DMS53 treated with DMSO at 0.1 percent for 48 hours (cell line): ENCODE measurements around the gene PNCK.
A peak's percentile ranks its signal among the peaks of the same experiment; 100 is the strongest.
"Not testable (repeated sequence)": the region's sequence is repeated elsewhere in the genome, so short reads cannot be mapped to it uniquely, and the experiment has no call there.

ENCODE experiments used
- DNase-seq: peaks from one replicate; lab custom pipeline; 2025; ENCODE audit not compliant: unreplicated experiment; lab: John Stamatoyannopoulos, UW

The PNCK gene

DNA sequence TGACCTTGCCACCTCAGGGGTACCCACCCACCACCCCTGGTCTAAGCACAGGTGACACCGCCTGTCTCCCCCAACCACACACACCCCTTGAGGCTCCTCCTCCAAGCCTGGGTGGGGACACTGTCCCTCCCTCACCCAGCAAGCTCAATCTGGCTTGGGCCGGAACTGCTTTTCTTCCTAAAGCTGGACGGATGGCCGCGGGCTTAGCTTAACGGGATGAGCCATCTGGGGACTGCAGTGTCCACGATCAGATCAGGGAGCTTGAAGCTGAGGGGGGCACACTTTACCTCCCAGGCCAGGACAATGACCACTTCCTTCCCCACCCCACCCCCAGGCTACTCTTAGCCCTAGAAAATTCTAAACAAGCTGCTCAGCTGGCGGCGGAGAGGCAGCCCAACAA is 13.1 kb upstream of the PNCK start:
- DNase-seq, result no peak

DNA sequence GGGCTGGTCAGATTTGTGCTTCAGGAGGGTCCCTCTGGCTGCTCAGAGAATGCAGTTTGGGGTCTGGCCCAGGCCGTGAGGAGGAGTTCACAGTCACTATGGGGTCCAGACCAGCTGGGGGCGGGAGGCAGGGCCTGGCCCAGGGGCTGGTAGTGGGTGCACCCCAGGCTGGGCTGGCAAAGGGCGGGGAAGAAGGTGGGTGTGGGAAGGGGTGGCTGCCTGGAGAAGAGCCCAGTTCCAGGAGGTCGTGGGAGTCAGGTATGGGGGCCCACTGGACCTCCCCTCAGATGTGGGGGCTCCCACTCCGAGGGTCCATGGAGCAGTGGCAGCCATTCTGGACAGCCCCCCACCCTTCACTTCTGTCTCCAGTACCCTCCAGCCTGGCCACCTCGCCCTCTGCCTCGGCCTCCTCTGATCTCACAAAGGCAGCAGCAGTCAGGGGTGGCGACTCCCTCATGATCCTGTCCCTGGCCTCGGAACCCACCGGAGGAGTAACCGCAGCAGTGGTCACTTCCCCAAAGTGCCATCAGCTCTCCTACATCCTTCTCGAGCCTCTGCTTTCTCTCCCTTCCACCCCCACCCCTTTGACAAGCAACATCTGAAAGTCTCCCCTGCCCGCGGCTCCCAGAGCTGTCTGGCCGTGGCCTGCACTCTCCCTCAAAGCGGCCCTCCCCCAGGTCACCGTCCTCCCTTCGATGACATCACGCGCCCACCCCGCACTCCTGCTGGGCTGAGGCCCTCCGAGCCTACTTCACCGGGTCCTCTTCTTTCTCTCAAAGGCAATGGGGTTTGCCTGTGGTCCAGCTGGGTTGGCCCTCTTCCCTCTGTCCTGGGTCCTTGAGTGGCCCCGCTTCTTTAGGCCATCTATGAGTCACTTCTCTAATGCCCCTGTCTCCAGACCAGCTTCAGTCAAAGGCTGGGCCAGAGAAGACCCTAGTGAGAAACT is 12.4 kb upstream of the PNCK start:
- DNase-seq, result no peak

DNA sequence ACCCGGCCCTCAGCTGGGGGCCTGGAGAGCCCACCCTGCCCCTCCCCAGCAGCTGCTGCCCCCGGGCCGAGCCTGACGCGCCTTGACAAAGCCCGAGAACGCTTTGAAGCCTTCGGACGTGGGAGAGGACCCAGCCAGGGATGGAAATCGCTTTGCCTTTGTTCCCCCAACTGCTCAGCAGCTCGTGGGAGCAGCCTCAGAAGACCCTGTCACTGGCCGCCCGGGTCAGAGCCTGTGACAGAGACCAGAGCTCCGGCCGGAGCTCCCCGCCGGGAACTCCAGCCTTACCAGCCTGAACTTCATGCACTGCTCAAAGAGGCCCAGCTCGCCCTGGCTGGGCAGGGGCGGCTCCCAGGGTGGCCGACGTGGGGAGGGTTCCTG is 11.5 kb upstream of the PNCK start:
- DNase-seq, result no peak

DNA sequence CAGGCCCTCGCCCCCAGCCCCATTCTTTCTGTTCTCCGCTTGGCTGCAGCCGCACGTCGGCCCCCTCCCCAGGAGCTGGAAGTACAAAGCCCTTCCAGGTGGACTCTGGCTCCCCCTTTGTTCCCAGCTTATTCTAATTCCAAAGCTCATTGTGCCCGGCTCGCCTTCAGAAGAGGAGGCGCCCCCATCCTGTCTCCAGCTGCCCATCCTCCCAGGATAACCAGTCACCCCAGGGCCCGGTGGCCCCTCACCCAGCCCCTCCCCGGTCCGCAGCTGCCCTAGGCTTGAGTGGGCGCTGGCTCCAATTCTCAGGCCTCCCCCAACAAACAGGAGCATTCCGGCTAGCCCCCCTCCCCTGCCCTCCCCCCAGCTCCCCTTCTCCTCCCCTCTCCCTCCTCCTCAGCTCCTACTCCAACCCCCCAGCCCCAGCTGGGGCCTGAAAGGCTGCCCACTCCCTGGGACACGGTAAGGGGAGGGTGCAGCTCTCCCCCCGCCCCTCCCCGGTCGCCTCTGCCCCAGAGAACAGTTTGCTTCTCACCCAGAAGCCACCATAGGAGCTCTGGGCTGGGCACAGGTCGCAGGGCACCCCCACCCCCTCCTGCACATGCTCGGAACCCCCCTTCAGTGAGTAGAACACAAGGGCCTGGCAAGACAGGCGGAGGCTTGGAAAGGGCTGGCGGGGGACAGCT is 11.0 kb upstream of the PNCK start:
- DNase-seq, result no peak

DNA sequence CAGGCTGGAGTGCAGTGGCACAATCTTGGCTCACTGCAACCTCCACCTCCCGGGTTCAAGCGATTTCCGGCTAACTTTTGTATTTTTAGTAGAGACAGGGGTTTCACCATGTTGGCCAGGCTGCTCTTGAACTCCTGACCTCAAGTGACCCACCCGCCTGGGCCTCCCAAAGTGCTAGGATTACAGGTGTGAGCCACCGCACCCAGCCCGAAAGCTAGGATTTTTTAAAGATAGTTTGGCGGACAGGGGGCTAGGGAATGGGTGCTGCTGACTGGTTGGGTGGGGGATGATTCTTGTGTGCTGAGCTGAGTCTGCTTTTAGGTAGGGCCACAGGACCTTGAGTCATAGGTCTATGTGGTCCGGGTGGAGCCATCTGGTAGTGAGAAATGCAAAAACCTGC is 9.9 kb upstream of the PNCK start:
- DNase-seq, result not testable (repeated sequence)

DNA sequence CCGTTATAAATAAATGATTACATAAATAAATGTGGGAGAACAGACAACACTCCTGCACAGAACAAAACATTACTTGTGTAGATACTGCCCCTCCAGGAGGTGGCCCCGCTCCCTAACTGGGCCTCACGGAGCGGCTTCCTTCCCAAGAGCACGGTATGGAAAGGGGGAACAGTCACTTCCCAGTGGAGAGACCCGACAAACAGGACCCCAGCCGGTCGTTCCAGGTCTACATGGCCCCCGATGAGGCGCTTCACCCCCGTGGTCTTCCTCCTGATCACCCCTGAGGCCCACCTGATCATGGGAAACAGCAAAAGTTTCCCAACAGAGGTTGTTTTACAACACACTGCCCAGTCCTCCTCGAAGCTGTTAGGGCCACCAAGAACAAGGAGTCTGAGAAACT is 7.6 kb upstream of the PNCK start:
- no peak for DNase-seq

DNA sequence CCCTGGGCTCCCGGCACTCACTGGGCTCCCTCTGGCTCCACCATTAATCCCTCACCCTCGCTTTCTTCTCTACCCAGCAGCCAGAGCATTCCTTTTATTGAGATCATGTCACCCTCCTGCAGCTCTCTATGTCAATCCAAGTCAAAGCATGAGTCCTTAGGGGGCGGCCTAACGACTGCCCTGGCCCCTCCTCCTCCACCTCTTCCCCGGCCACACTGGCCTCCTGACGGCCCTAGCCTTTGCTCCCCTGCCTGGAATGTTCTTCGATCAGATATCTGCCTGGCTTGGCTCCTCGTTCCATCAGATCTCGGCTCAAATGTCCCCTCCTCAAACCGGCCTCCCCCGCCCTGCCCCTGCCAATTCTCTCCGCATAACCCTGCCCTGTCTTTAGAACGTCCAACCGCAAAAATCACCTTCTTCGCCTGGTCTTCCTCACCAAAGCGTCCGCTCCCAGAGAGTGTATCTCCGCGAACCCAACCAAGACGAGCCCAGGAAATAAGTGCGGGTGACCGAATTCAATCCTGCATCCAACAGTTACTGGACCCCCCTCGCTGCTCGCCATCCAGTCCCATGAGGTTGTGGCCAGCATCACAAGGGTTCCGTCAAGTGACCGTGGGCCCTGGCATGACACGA is 722 bp upstream of the PNCK start:
- DNase-seq, result no peak

DNA sequence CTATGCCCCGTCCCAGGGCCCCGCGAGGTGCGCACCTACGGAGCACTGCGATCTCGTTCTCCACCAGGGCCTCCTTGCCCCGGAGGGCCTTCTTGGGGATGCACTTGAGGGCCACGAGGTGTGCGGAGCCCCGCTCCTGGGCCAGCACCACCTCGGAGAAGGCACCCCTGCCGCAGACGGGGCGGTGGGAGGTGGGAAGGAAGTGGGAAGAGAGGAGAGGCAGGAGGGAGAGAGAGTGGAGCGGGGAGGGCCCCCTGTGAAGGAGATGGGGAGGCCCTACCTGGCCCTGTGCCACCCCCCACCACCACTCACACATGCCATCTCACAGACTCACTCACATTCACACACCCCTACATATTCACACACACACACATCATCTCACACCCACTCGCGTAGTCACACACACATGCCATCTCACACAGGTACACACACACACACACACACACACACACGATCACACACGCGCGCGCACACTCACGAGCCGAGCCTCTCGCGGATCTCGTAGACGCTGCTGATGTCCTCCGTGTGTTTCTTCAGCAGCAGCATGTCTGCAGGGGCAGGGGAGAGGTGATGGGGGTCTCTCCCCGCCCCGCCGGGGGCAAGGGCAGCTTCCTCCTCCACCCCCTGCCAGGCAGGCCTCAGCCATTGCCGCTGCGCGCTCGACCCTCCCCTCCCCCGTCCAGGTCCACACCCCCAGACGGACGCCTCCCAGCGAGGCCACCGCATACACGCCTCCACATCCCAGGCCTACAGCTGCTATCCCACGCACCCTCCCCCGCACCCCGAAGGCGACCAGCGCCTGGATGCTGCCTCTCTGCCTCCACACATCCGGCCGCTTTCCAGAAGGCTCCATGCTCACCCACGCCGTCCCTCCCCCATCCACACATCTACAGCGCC is 834 bp downstream of the PNCK start:
- no peak for DNase-seq

DNA sequence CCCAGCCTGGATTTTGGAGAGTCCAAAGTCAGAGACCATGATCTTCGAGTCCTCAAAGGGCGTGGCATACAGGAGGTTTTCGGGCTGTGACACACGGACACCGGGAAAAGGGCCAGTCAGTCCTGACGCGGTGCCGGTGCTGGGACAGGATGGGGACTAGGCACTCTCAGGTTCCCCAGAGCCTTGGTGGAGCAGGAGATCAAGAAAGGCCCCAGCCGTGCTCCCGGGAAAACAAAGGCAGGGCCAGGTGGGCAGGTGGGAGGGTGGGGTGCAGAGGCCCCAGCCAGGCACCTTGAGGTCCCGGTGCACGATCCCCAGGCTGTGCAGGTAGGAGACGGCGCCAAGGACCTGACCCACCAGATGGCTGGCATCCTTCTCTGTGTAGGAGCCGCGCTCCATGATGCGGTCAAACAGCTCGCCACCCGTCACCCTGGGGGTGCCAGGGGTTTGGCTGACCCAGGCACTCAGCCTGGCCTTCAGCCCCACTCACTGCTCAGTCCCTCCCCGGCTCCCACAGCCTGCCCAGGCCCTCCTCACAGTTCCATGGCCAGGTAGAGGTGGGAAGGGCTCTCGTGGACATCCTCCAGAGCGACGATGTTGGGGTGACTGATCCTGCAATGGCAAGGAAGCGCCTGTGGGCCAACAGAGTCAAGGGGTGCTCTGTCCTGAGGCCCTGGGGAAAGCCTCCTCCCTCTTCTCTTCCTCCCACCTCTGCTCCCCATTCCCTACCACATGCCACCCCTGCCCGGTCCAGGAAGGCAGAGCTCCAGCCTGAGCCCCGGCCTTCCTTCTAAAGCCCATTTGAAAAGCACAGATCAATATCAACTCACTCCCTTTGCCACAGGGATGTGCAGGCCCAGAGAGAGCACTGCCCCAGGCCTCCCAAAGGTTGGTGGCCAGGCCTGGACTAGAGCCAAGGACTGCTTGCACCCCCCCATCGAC is 1.8 kb downstream of the PNCK start:
- no peak for DNase-seq

DNA sequence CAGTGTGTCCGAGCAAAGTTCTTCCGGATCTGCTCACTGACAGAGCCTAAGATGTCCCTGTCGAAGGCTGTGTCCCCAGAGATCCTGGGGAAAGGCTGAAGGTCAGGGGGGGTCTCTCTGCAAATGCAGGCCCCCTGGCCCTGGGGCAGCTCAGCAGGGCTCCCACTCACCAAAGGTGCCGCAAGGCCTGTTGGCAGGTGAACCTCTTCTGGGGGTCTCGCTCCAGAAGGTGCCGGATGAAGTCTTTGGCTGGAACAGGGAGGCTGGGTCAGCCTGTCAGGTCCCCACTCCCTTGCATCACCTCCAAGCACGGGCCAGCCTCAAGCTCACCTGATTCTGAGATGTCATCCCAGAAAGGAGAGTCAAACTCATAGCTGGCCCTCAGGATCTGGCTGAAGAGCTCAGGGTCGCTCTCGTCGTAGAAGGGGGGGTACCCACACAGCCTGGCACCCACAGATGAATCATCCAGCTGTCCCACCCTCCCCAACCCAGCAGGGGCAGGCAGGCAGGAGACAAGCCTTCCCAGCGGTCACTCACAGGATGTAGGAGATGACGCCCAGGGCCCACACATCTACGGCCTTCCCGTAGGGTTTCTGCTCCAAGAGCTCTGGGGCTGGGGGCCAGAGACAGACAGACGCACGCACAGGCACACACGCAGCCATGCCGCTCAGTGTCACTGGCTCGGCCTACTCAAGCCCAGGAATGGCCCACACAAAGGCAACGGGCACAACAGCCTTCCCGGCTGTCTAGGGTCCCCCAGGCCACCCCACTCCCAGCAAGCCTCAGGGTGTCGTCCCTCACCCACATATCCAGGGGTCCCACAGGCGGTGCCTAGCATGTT is 2.6 kb downstream of the PNCK start:
- DNase-seq, result no peak

DNA sequence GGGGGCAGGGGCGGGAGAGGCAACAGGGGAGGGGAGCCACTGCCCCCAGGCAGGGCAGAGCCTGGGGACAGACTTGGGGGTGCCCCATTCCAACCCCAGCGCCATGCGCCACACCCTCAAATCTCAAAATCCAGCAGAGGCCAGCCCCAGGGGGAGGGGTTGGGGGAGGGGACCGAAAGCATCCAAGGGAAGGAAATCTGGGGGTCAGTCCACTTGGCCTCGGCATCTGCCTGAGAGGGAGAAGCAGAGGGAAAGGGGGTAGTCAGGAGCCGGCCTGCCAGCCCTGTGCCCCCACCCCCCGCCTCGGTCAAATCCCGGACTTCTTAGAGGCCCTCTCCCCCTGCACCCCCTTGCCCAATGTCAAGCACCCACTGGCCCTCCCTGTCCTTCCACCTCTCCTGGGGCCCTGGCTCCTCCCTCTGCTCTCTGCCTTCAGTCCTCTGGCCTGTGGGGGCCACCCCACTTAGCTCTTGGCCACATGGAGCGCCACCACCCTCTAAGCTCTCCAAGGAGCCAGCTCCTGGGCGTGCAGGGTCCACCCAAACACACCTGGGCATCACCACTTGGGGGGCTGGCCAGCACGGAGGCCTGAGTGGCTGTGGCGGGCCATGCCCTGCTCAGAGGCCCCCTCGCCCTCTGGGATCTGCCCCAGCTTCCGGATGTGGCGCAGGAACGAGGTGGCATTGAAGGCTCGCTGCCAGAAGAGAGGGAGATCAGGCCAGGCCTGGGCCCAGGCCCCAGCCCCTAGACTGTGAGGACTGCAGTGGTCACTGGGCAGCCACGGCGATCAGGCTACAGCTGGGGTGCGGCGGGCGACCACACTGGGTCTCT is 3.5 kb downstream of the PNCK start:
- DNase-seq, result no peak

DNA sequence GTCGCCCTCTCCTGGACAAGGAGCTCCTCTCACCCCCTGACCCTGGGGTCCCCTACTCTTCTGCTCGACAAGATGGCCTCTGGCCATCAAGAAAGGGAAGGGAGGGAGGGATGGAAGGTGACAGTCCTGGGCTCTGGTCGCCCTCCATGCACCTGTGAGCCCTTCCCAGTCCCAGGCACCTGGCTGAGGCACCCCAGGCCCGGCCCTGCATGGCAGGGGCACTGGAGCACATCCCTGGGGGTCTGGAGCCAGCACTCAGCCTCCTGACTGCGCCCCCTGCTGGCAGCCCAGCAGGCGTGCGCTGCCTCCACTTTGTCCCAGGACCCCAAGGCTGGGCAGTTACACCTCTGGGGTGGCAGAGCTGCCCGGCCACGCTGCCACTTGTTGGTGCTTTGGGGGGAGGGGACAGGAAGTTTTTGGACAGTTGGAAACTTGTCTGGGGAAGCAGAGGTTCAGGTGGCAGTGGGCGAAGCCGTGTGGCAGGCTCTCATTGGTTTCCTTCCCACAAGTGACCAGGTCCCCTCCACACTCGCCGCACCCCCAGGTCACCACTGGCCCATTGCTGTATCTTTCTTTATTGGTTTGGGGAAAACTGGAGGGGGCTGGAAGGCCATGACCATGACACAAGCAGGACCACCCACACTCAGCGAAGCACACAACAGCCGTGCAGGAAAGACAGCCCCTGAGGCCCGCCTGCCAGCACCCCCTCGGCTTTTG is 4.3 kb downstream of the PNCK start:
- no peak for DNase-seq

DNA sequence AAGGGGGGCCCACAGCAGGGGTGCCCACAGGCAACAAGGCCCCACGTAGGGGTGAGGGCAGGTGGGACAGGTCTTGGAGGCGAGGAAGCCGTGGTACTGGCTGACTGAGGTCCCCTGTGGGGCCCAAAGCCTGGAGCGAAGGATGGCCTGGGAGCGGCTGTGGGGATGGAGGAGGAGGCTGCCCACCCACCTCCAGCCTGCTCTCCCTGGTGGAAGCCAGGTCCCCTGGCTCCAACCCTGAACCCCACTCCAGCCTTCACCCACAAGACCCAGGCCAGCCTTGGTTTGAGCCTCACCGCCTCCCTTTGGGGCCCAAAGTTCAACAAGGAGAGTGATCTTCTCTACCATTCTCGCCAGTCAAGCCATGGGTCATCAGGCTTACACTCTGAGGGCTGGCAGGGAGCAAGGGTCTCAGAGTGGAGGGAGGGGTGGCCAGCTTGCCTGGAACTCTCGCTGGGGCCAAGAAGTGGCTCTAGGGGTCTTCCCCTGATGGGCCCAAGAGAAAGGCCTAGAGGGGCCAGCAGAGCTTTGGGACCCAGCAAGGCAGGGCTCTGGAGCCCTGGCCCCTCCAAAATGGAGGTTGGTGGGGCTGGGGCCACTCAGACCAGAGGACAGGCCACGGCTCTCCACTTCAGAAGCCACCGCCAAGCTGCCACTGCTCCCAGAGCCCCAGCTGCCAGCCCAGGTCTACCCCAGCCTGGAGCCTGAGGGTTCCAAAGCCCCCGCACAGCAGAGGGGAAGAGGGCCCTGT is 5.0 kb downstream of the PNCK start:
- DNase-seq, result no peak

DNA sequence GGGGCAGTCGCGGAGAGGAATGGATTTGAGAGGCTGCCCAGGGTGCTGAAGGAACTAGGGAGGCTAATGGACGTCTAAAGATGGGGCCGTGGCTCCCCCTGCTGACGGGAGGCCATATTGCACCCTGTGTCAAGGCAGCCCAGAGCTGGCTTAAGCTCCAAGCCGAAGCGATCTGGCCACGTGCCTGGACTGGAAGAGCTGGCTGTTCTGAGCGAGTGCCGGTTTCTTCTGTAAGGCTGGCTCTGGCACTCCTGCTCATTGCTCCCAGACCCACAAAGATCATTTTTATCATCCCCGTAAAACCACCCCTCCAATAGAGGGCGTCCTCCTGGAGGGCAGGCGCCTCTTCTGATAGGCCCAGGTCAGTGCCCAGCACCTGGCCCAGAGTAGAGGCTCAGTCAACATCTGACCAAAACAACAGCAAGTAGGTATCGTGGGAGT is 5.6 kb downstream of the PNCK start:
- DNase-seq, result peak; percentile 50

DNA sequence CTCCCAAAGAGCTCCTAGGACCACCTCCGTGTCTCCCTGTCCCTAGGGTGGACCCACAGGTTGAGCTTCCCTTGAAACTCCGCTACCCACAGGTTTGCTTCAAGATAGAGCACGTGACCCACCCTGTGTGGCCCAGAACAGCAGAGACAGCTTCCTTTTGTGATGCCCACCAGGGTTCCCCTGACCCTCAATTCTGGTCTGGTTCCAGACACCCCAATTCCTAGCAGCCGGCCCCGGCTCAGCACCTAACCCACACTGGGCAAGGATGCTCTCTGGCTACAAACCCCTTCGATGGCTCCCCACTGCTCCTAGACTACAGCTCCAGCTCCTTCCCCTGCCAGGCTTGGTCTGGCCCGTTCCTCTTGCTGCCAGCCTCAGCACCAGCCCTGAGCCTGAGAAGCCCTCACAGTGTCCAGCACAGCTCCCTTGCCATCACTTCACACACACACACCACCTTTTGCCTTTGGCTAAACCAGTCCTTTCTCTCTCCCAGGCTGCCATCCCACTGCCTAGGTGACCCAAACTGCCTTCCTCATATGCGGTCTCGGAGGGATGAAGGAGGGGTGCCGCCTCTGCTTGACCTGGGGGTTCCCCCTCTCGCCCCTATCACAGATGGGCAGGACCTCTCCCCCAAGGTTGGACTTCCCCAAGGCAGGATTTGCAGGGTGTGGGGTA is 6.2 kb downstream of the PNCK start:
- DNase-seq, result no peak

DNA sequence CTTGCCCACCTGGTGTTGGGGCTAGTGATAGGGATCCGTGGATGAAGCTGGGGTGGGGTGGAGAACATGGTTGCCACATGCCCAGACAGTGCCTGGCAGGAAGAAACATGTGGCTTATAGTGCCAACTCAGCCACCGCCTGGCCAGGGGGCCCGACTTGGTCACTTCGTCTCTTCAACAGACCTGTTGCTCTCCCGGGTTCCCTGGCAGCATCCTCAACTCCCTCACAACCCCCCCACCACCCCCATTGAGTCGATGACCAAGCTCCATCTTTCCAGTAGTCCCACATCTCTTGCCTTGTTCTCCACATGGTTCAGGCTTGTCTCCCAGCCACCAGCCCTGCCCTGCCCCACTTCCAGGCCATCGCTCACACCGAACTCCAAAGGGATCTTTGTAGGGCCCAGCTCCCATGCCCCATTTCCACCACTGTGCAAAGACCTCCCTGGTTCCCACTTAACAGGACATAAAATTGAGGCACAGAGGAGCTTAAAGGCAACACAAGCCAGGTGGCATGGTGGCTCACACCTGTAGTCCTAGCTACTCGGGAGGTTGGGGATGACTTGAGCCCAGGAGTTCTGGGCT is 7.8 kb downstream of the PNCK start:
- no peak for DNase-seq
